NCI-H2171 treated with DMSO at 0.1 percent for 48 hours (cell line): Measurements from ENCODE around the gene HCN2.
"Not testable (repeated sequence)": the region's sequence is repeated elsewhere in the genome, so short reads cannot be mapped to it uniquely, and the experiment has no call there.

ENCODE experiments used
- DNase-seq: peaks from one replicate; lab custom pipeline; 2025; lab: John Stamatoyannopoulos, UW

Gene HCN2

GRCh38 chr19:605061-605971 is 15.6 kb downstream of the HCN2 start:
- DNase-seq = not testable (repeated sequence)

GRCh38 chr19:607301-608154 is 17.8 kb downstream of the HCN2 start:
- no peak for DNase-seq

- no peak for DNase-seq
Measured at GRCh38 chr19:608155-609003, 18.7 kb downstream of the HCN2 start.

GRCh38 chr19:609004-609346 is 19.3 kb downstream of the HCN2 start:
- DNase-seq = no peak

GRCh38 chr19:610071-610800 is 20.6 kb downstream of the HCN2 start:
- no peak for DNase-seq

- peak; percentile 81 for DNase-seq
Measured at GRCh38 chr19:610801-611480, 21.3 kb downstream of the HCN2 start.

GRCh38 chr19:611481-611868 is 21.8 kb downstream of the HCN2 start:
- no peak for DNase-seq

- DNase-seq = no peak
Measured at GRCh38 chr19:612941-613340, 23.3 kb downstream of the HCN2 start.

GRCh38 chr19:613732-614567 is 24.3 kb downstream of the HCN2 start:
- no peak for DNase-seq

- DNase-seq = no peak
Measured at GRCh38 chr19:615619-616018, 25.9 kb downstream of the HCN2 start.

GRCh38 chr19:616062-616700 is 26.5 kb downstream of the HCN2 start:
- no peak for DNase-seq

GRCh38 chr19:616747-617526 is 27.3 kb downstream of the HCN2 start:
- DNase-seq = no peak

- DNase-seq = no peak
Measured at GRCh38 chr19:617551-618246, 28.0 kb downstream of the HCN2 start.

GRCh38 chr19:618247-618619 is 28.6 kb downstream of the HCN2 start:
- no peak for DNase-seq

GRCh38 chr19:618674-619285 is 29.1 kb downstream of the HCN2 start:
- no peak for DNase-seq

GRCh38 chr19:619286-620002 is 29.8 kb downstream of the HCN2 start:
- no peak for DNase-seq
